ENCODE data around the gene CEP55.

CEP55 gene

GRCh38 chr10:93454146-93454545 lies 42.3 kb upstream of the CEP55 start:
- Histone ChIP-seq H3K4me3 (ENCODE audit: low read depth, low read length) (no peak overlapping the region), H3K27ac (no peak overlapping the region), H3K36me3 (replicated peaks) (peaks cover 71% of the 10 kb centered on the region), H3K27me3 (replicated peaks) (no peaks in the 10 kb centered on the region)
- DNase-seq = no peak
- in situ Hi-C loops (cut with HindIII; ENCODE audit: low pct_ligation_motif_present, low sequenced_read_pairs) = no loop called here
- no peak for TF ChIP-seq CTCF (IDR thresholded peaks at IDR 0.05; ENCODE audit: low read depth, low read length, missing control alignments)

- TF ChIP-seq CTCF (IDR thresholded peaks at IDR 0.05; ENCODE audit: low read depth, low read length, missing control alignments) = no peak
- in situ Hi-C loops (cut with HindIII; ENCODE audit: low pct_ligation_motif_present, low sequenced_read_pairs) = no loop called here
- Histone ChIP-seq H3K4me3 (ENCODE audit: low read depth, low read length) (no peak overlapping the region), H3K27me3 (replicated peaks) (no peaks in the 10 kb centered on the region), H3K27ac (no peak overlapping the region), H3K36me3 (replicated peaks) (peaks cover 70% of the 10 kb centered on the region)
- DNase-seq = no peak
Measured at GRCh38 chr10:93454736-93455135, 41.7 kb upstream of the CEP55 start.

- in situ Hi-C loops (cut with HindIII; ENCODE audit: low pct_ligation_motif_present, low sequenced_read_pairs) = no loop called here
Measured at GRCh38 chr10:93456480-93456879, 39.9 kb upstream of the CEP55 start.

GRCh38 chr10:93457511-93457910 lies 38.9 kb upstream of the CEP55 start:
- in situ Hi-C loops (cut with HindIII; ENCODE audit: low pct_ligation_motif_present, low sequenced_read_pairs) = no loop called here

More at GRCh38 chr10:93456480-93456879, 39.9 kb upstream of the CEP55 start:
- TF ChIP-seq CTCF (IDR thresholded peaks at IDR 0.05; ENCODE audit: low read depth, low read length, missing control alignments) = no peak
- Histone ChIP-seq H3K4me3 (ENCODE audit: low read depth, low read length) (no peak overlapping the region), H3K27ac (peak overlapping the region; percentile 94), H3K27me3 (replicated peaks) (no peaks in the 10 kb centered on the region), H3K36me3 (replicated peaks) (peaks cover 61% of the 10 kb centered on the region)
- no peak for DNase-seq

GRCh38 chr10:93458821-93459257 lies 37.6 kb upstream of the CEP55 start:
- no peak for TF ChIP-seq CTCF (IDR thresholded peaks at IDR 0.05; ENCODE audit: low read depth, low read length, missing control alignments)
- Histone ChIP-seq H3K27me3 (replicated peaks) (no peaks in the 10 kb centered on the region), H3K36me3 (replicated peaks) (peaks cover 42% of the 10 kb centered on the region), H3K27ac (peak overlapping the region; percentile 94), H3K4me3 (ENCODE audit: low read depth, low read length) (no peak overlapping the region)
- DNase-seq = peak; percentile 100
- in situ Hi-C loops (cut with HindIII; ENCODE audit: low pct_ligation_motif_present, low sequenced_read_pairs) = no loop called here

More at GRCh38 chr10:93457511-93457910, 38.9 kb upstream of the CEP55 start:
- Histone ChIP-seq H3K27ac (peak overlapping the region; percentile 94), H3K36me3 (replicated peaks) (peaks cover 53% of the 10 kb centered on the region), H3K27me3 (replicated peaks) (no peaks in the 10 kb centered on the region), H3K4me3 (ENCODE audit: low read depth, low read length) (no peak overlapping the region)
- DNase-seq = no peak
- no peak for TF ChIP-seq CTCF (IDR thresholded peaks at IDR 0.05; ENCODE audit: low read depth, low read length, missing control alignments)

GRCh38 chr10:93459466-93459865 lies 36.9 kb upstream of the CEP55 start:
- H3K27me3 ChIP-seq (replicated peaks) = no peaks in the 10 kb centered on the region
- in situ Hi-C loops (cut with HindIII; ENCODE audit: low pct_ligation_motif_present, low sequenced_read_pairs) = no loop called here
- peaks cover 35% of the 10 kb centered on the region for H3K36me3 ChIP-seq (replicated peaks)
- DNase-seq = no peak
- H3K4me3 ChIP-seq (ENCODE audit: low read depth, low read length) = no peak overlapping the region
- no peak for TF ChIP-seq CTCF (IDR thresholded peaks at IDR 0.05; ENCODE audit: low read depth, low read length, missing control alignments)
- H3K27ac ChIP-seq = peak overlapping the region; percentile 94

All from brain microvascular endothelial cell (primary cell).